ENCODE results near the gene ATP6AP1.
"Not testable (repeated sequence)": the region's sequence is repeated elsewhere in the genome, so short reads cannot be mapped to it uniquely, and the experiment has no call there.

ATP6AP1 gene

GRCh38 chrX:154428176-154429171 lies at the start of gene ATP6AP1:
Gene ATP6AP1, plus strand, starts transcription at chrX:154428677. Its CDS starts 16 bp downstream, at chrX:154428693.
- DNase-seq (ENCODE audit: low read depth in 2 of 2, low spot score in 1 of 2) = peak; percentile 57 to 70

GRCh38 chrX:154378799-154379568 lies 49.5 kb upstream of the ATP6AP1 start, which contains the start of gene EMD:
Gene EMD, plus strand, starts transcription at chrX:154379295. Its CDS starts 190 bp downstream, at chrX:154379485.
- DNase-seq (ENCODE audit: low read depth in 2 of 2, low spot score in 1 of 2) = peak; percentile 82 to 95

GRCh38 chrX:154379569-154379951 lies 48.9 kb upstream of the ATP6AP1 start:
- DNase-seq (ENCODE audit: low read depth in 2 of 2, low spot score in 1 of 2) = no peak

- no peak for DNase-seq (ENCODE audit: low read depth in 2 of 2, low spot score in 1 of 2)
These were observed 48.3 kb upstream of the ATP6AP1 start for GRCh38 chrX:154380153-154380552.

GRCh38 chrX:154380787-154381186 lies 47.7 kb upstream of the ATP6AP1 start:
- DNase-seq (ENCODE audit: low read depth in 2 of 2, low spot score in 1 of 2) = no peak

GRCh38 chrX:154381271-154381670 lies 47.2 kb upstream of the ATP6AP1 start:
- no peak for DNase-seq (ENCODE audit: low read depth in 2 of 2, low spot score in 1 of 2)

- no peak for DNase-seq (ENCODE audit: low read depth in 2 of 2, low spot score in 1 of 2)
These were observed 45.9 kb upstream of the ATP6AP1 start for GRCh38 chrX:154382483-154383069.

- no peak for DNase-seq (ENCODE audit: low read depth in 2 of 2, low spot score in 1 of 2)
These were observed 44.9 kb upstream of the ATP6AP1 start for GRCh38 chrX:154383359-154384283.

GRCh38 chrX:154384284-154384892 lies 44.1 kb upstream of the ATP6AP1 start:
- no peak for DNase-seq (ENCODE audit: low read depth in 2 of 2, low spot score in 1 of 2)

GRCh38 chrX:154388094-154388493 lies 40.4 kb upstream of the ATP6AP1 start:
- DNase-seq (ENCODE audit: low read depth in 2 of 2, low spot score in 1 of 2) = not testable (repeated sequence)

- DNase-seq (ENCODE audit: low read depth in 2 of 2, low spot score in 1 of 2) = not testable (repeated sequence)
These were observed 39.8 kb upstream of the ATP6AP1 start for GRCh38 chrX:154388649-154389048.

- not testable (repeated sequence) for DNase-seq (ENCODE audit: low read depth in 2 of 2, low spot score in 1 of 2)
These were observed 38.4 kb upstream of the ATP6AP1 start for GRCh38 chrX:154389812-154390747.

GRCh38 chrX:154396363-154396762 lies 32.1 kb upstream of the ATP6AP1 start:
- DNase-seq (ENCODE audit: low read depth in 2 of 2, low spot score in 1 of 2) = not testable (repeated sequence)

GRCh38 chrX:154396973-154397887 lies 31.2 kb upstream of the ATP6AP1 start:
- peak in 1 of 2 donors; percentile 46 for DNase-seq (ENCODE audit: low read depth in 2 of 2, low spot score in 1 of 2)

- peak; percentile 69 to 82 for DNase-seq (ENCODE audit: low read depth in 2 of 2, low spot score in 1 of 2)
These were observed 30.4 kb upstream of the ATP6AP1 start, which contains the start of gene RPL10 for GRCh38 chrX:154397888-154398667. Gene RPL10, plus strand, starts transcription at chrX:154398377. Its CDS starts 143 bp downstream, at chrX:154398520.

GRCh38 chrX:154398668-154399526 lies 29.6 kb upstream of the ATP6AP1 start:
- peak; percentile 60 to 64 for DNase-seq (ENCODE audit: low read depth in 2 of 2, low spot score in 1 of 2)
